Hepatocyte (in vitro differentiated cells): ENCODE results near the gene ANKRD10. TPM values are rescaled to one million over a fixed set of nuclear protein-coding genes. Genes with fewer than 3 reads are reported as not detected.

Experiments used
- DNase-seq: peaks from one replicate; pipeline ENCODE4 v3.0.0-alpha.2; 2016; ENCODE audit warnings: low spot score
- H2AFZ ChIP-seq: fragments of 200-600 bp; sonication (generic); 2 replicates; pipeline ENCODE4 v1.6.0; 2016; ENCODE audit warnings: antibody characterized with exemption, mild to moderate bottlenecking
- H3K27ac ChIP-seq: fragments of 200-600 bp; sonication (generic); 2 replicates; pipeline ENCODE4 v1.5.1; 2016; ENCODE audit warnings: mild to moderate bottlenecking
- H3K27me3 ChIP-seq: fragments of 200-600 bp; sonication (generic); 2 replicates; pipeline ENCODE4 v1.6.1; 2016
- H3K36me3 ChIP-seq: fragments of 200-600 bp; sonication (generic); replicated peaks from 2 replicates; pipeline ENCODE4 v1.5.1; 2016; ENCODE audit warnings: low read depth; ENCODE audit not compliant: insufficient read depth
- H3K4me1 ChIP-seq: fragments of 200-600 bp; sonication (generic); 2 replicates; pipeline ENCODE4 v1.5.1; 2016; ENCODE audit warnings: mild to moderate bottlenecking, moderate library complexity; ENCODE audit not compliant: insufficient read depth
- H3K4me2 ChIP-seq: fragments of 200-600 bp; sonication (generic); 2 replicates; pipeline ENCODE4 v1.6.0; 2016
- H3K4me3 ChIP-seq: fragments of 200-600 bp; sonication (generic); 2 replicates; pipeline ENCODE4 v1.5.1; 2016; ENCODE audit warnings: mild to moderate bottlenecking
- H3K79me2 ChIP-seq: fragments of 200-600 bp; sonication (generic); 2 replicates; pipeline ENCODE4 v1.6.0; 2017; ENCODE audit warnings: mild to moderate bottlenecking
- H3K9me2 ChIP-seq: fragments of 200-600 bp; sonication (generic); replicated peaks from 2 replicates; pipeline ENCODE4 v1.6.0; 2017; ENCODE audit warnings: mild to moderate bottlenecking; ENCODE audit not compliant: insufficient read depth
- H3K9me3 ChIP-seq: fragments of 200-600 bp; sonication (generic); 2 replicates; pipeline ENCODE4 v1.5.1; 2016; ENCODE audit warnings: low read depth, mild to moderate bottlenecking
- H4K20me1 ChIP-seq: fragments of 200-600 bp; sonication (generic); 2 replicates; pipeline ENCODE4 v1.6.0; 2016; ENCODE audit warnings: mild to moderate bottlenecking; ENCODE audit not compliant: insufficient read depth, poor library complexity, severe bottlenecking
- CTCF ChIP-seq: fragments of 200-600 bp; sonication (generic); IDR thresholded peaks from 2 replicates; pipeline ENCODE4 v1.5.1; 2016; ENCODE audit warnings: antibody characterized with exemption, mild to moderate bottlenecking; ENCODE audit not compliant: poor library complexity
- EZH2 ChIP-seq: fragments of 200-600 bp; sonication (generic); IDR thresholded peaks from 2 replicates; pipeline ENCODE4 v1.6.1; 2016; ENCODE audit warnings: antibody characterized with exemption, mild to moderate bottlenecking, borderline replicate concordance
- EZH2phosphoT487 ChIP-seq: fragments of 200-600 bp; sonication (generic); IDR thresholded peaks from one replicate; pipeline ENCODE4 v1.6.1; 2018; ENCODE audit warnings: antibody characterized with exemption, mild to moderate bottlenecking, low read depth, moderate library complexity; ENCODE audit not compliant: unreplicated experiment, severe bottlenecking
- WGBS: methylation state at CpG from one replicate; pipeline ENCODE4 v1.1.6; 2016; ENCODE audit warnings: low lambda C conversion rate; ENCODE audit errors: missing lambda C conversion rate; 5-methylcytosine and 5-hydroxymethylcytosine counted together
- polyA plus RNA-seq: library from polyadenylated mRNA; unstranded; fragments of >200 nt; fragmentation: Nextera tagmentation; extraction: Ambion mirVana; gene quantifications from 2 replicates; pipeline ENCODE4 v1.2.1, GENCODE V29; 2016
- total RNA-seq: library from RNA; depleted of rRNA; stranded (reverse); fragments of >200 nt; gene quantifications from 2 replicates; pipeline ENCODE4 v1.2.3, GENCODE V29; 2014

Gene ANKRD10
- total and polyA plus RNA-seq, 2 experiments from 2014 or later: 104 to 143 TPM

DNA sequence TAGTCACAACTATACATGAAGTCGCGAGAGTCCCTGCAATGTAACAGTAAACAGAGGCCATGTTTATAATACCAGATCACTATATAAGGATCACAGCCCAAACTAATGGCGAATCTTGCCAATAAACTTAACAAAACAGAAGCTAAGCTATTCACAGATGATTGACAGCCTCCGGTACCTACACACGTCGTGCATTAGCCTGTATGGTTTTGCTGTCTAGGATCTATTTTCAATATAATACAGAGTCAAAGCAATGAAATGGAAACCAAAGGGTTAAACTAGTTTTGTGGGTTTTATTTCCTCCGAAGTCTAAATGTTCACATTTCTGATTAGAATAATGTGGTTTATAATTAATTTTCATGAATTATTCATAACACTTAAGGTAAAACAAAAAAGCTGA lies 10.1 kb downstream of the ANKRD10 start:
- 77% methylated on average over 7 of the region's 7 CpGs for WGBS
- DNase-seq: no peak
- H2AFZ ChIP-seq: no peak overlapping the region
- no peak overlapping the region for H3K4me2 ChIP-seq
- no peaks in the 10 kb centered on the region for H3K27me3 ChIP-seq
- peaks cover 13% of the 10 kb centered on the region for H3K4me1 ChIP-seq
- H3K27ac ChIP-seq: no peak overlapping the region
- H3K4me3 ChIP-seq: no peak overlapping the region
- H3K9me3 ChIP-seq: no peaks in the 10 kb centered on the region
- peaks cover 7% of the 10 kb centered on the region for H3K36me3 ChIP-seq
- TF ChIP-seq CTCF (no peak), EZH2phosphoT487 (no peak), EZH2 (no peak)
- H3K79me2 ChIP-seq: peaks cover 94% of the 10 kb centered on the region
- H4K20me1 ChIP-seq: peaks cover 70% of the 10 kb centered on the region
- no peaks in the 10 kb centered on the region for H3K9me2 ChIP-seq

- Histone ChIP-seq H3K9me2 (no peaks in the 10 kb centered on the region), H4K20me1 (peaks cover 47% of the 10 kb centered on the region), H3K36me3 (peaks cover 7% of the 10 kb centered on the region), H3K27me3 (no peaks in the 10 kb centered on the region), H3K79me2 (peaks cover 83% of the 10 kb centered on the region), H2AFZ (no peak overlapping the region), H3K9me3 (no peaks in the 10 kb centered on the region), H3K4me2 (no peak overlapping the region), H3K4me3 (no peak overlapping the region), H3K4me1 (no peaks in the 10 kb centered on the region), H3K27ac (no peak overlapping the region)
- 74% methylated on average over 2 of the region's 2 CpGs for WGBS
- no peak for TF ChIP-seq CTCF
- TF ChIP-seq EZH2phosphoT487: no peak
- no peak for TF ChIP-seq EZH2
- no peak for DNase-seq
These were observed 12.5 kb downstream of the ANKRD10 start for GRCh38 chr13:110902370-110902769.

GRCh38 chr13:110897521-110897920 lies 17.3 kb downstream of the ANKRD10 start:
- Histone ChIP-seq H2AFZ (no peak overlapping the region), H3K9me3 (no peaks in the 10 kb centered on the region), H3K4me3 (no peak overlapping the region), H3K9me2 (no peaks in the 10 kb centered on the region), H3K27me3 (no peaks in the 10 kb centered on the region), H3K4me2 (no peak overlapping the region), H3K4me1 (no peaks in the 10 kb centered on the region), H3K27ac (no peak overlapping the region), H3K36me3 (no peaks in the 10 kb centered on the region), H3K79me2 (peaks cover 42% of the 10 kb centered on the region), H4K20me1 (peaks cover 10% of the 10 kb centered on the region)
- DNase-seq: no peak
- no peak for TF ChIP-seq EZH2
- TF ChIP-seq CTCF: no peak
- no peak for TF ChIP-seq EZH2phosphoT487
- 93% methylated on average over 6 of the region's 6 CpGs for WGBS

- Histone ChIP-seq H3K4me2 (no peak overlapping the region), H3K79me2 (peaks cover 36% of the 10 kb centered on the region), H3K36me3 (no peaks in the 10 kb centered on the region), H3K4me3 (no peak overlapping the region), H2AFZ (no peak overlapping the region), H3K4me1 (no peaks in the 10 kb centered on the region), H3K27ac (no peak overlapping the region), H3K9me2 (no peaks in the 10 kb centered on the region), H3K27me3 (no peaks in the 10 kb centered on the region), H4K20me1 (peaks cover 10% of the 10 kb centered on the region), H3K9me3 (no peaks in the 10 kb centered on the region)
- DNase-seq: no peak
- 94% methylated on average over 1 of the region's 1 CpG for whole genome bisulfite sequencing
- TF ChIP-seq EZH2 (no peak), CTCF (no peak), EZH2phosphoT487 (no peak)
These were observed 17.9 kb downstream of the ANKRD10 start for GRCh38 chr13:110897014-110897413.
